ENCODE measurements around the gene AMMECR1.
A peak's percentile ranks its signal among the peaks of the same experiment; 100 is the strongest.
"Not testable (repeated sequence)": the region's sequence is repeated elsewhere in the genome, so short reads cannot be mapped to it uniquely, and the experiment has no call there.

Gene AMMECR1

DNA sequence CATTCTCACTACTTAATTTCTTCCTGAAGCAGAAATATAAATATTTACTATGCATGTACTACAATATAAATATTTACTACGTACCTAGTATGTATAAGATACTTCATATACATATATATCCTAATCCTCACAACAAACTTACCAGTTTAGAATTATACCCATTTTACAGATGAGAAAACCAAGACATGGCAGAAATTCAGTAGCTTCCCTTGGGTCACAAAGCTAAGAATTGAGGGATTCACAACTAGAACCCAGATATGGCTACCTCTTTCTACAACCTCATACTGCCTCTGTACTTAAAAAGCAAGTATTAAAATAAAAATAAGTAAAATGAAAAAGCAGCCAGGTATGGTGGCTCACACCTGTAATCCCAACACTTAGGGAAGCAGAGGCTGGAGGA lies 65.9 kb downstream of the AMMECR1 start:
- no peak for DNase-seq

DNA sequence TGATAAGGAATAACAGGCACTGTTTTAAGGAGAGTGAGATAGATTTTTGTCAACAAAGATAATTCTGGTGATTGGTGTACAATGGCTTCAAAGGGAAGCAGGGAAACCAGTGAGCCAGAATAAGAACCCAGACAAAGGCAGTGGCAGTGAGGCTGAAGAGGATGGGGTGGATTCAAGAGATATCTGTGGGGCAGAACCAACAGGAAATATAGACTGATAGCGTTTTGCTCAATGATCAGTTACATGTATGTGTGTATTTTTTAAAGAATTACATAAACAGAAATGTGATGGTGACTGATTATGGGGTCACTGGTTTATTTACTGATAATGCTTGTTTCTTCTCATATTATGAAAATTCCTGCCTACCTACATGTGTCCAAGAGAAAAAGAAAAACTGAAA lies 66.4 kb downstream of the AMMECR1 start:
- DNase-seq, result no peak

DNA sequence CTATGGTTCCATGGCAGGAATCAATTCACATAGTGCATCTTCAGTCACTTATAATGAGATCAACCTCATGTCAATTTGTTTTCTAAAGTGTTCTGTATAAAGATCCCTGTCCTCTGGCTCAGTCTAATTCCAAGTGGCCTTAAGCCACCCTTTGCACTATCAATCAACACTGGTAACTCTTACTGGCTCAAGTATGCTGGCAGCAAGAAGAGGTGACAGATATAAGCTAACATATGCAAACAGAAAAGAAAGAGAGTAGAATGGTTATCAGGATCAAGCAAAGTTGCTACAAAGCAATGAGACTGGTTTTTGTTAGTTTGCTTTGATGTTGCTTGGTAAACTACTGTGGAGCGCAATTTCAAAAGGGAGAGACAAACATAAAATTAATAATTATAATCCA lies 67.0 kb downstream of the AMMECR1 start:
- DNase-seq, result no peak

DNA sequence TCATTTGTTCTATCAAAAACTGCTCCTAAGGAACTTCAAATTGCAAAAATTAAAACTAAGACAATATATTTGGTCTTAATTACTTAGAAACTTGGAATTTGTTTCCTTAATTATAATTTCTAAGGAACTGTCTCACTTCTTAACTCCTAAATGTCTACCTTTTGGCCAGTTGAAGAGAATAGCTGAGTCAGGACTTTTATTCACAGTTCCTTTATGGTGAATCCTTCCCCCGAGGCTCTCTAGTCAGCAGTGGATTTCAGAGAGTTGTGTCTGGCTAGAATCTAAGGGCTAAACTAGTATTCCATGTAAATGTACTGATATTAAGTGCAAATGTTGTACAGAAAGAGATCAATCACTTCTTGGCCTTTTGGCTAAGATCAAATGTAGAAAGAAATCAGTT lies 69.3 kb downstream of the AMMECR1 start:
- no peak for DNase-seq

DNA sequence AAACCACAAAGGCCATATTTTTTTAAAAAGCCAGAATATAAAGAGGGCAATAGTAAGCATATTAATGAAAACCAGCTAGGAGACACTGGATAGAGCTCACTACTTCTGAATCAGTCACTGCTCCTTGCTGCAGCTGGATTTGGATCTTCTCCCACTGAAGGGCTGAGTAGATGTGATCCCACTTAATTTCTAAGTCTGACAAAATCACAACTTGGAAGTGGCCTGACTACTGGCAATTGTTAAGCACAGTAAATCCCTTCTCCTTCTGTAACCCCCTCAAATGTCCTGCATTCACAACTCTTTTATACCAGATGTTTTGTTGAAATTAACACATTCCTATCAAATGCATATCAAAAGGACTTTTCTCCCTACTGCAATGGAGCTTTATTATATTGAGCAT lies 72.9 kb downstream of the AMMECR1 start:
- no peak for DNase-seq

DNA sequence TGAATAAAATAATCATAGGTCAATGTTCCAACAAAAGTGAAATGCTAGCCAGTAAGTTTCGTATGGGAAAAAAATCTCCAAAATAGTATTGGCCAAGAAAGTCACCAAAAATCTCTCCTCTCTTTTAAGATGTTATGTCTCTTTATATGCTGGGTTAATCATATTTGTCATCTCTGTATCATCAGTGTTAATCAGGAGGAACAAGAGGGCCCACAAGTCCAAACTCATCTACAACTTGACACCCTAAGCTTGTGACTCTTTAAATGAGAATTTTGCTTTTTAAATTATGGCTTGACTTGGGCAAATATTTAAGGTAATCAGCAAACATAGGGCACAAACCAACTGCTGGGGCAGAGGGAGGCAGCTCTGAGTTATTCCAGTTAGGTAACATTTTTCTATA lies 75.5 kb downstream of the AMMECR1 start:
- no peak for DNase-seq

DNA sequence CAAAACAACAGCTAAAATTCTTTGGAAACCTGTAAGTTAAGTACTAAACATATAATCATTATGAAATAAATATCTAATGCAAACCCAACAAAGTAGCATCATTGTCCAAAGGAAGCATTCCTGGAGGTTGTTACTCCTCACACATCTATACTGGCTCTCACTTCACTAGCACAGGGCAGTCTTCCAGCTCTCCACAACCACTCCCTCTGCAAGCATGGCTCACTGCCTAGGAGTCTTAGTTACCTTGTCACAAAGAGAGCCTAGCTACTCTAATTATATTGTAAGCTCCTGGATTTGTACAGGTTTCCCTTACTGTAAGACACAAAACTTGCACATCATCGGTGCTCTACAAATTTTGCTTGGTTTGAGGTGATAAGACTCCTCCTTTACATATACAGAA lies 76.1 kb downstream of the AMMECR1 start:
- no peak for DNase-seq

DNA sequence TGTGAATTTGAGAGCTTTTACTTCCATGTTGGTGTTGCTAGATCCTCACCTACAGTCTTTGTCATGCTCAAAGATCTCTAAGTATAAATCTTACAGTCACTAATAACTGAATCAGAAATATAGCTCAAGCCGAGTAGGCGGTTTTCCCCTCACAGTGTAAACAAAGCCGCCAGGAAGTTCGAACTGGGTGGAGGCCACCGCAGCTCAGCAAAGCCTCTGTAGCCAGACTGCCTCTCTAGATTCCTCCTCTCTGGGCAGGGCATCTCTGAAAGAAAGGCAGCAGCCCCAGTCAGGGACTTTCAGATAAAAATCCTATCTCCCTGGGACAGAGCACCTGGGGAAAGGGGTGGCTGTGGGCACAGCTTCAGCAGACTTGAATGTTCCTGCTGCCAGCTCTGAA lies 79.6 kb downstream of the AMMECR1 start:
- not testable (repeated sequence) for DNase-seq

DNA sequence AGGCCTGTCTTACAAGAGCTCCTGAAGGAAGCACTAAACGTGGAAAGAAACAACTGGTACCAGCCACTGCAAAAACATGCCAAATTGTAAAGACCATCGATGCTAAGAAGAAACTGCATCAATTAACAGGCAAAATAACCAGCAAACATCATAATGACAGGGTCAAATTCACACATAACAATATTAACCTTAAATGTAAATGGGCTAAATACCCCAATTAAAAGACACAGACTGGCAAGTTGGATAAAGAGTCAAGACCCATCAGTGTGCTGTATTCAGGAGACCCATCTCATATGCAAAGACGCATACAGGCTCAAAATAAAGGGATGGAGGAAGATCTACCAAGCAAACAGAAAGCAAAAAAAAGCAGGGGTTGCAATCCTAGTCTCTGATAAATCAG lies 86.4 kb downstream of the AMMECR1 start:
- DNase-seq, result not testable (repeated sequence)

DNA sequence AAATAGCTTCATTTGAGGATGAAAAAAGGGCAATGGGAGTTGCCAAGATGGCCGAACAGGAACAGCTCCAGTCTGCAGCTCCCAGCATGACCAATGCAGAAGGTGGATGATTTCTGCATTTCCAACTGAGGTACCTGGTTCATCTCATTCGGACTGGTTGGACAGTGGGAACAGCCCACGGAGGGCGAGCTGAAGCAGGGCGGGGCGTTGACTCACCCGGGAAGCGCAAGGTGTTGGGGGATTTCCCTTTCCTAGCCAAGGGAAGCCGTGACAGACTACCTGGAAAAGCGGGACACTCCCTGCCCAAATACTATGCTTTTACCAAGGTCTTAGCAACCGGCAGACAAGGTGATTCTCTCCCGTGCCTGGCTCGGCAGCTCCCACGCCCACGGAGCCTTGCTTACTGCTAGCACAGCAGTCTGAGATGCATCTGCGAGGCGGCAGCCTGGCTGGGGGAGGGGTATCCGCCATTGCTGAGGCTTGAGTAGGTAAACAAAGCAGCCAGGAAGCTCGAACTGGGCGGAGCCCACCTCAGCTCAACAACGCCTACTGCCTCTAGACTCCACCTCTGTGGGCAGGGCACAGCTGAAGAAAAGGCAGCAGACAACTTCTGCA lies 88.3 kb downstream of the AMMECR1 start:
- not testable (repeated sequence) for DNase-seq

DNA sequence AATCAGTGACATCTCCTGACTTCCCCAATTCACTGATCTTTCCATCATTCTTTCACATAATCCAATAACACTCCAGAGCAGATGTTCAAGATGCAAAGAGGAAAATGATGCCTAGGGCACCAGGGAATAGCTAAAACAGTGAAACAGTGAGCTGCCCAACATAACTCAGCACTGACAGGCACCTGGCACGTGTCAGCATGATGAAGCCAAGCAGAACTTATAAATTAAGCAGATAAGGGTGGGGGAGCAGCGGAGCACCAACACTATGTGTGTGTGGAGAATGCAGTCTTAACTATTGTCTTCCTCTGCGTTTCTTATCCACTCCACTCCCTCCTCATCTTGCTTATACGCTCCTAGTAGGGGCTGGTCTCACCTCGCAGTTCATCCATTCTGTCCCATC lies 89.4 kb downstream of the AMMECR1 start:
- DNase-seq, result no peak

DNA sequence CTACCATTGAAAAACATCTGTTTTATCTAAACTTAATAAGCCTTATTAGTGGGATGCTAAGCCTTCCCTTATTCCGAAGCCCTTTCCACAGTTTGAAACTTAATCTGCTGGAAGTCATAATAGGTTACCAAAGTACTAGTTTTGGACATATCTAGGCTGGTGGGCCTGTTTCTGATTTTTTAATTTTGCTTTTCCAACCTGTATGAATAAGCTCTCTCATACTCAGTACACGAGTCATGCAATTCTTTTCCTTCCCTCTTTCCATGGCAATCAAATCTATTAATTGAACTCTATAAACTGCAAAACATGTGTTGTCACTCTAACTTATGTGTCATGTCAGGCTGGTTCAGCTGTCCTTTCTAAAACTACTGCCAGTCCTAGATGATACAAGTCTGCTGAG lies 91.0 kb downstream of the AMMECR1 start:
- no peak for DNase-seq

DNA sequence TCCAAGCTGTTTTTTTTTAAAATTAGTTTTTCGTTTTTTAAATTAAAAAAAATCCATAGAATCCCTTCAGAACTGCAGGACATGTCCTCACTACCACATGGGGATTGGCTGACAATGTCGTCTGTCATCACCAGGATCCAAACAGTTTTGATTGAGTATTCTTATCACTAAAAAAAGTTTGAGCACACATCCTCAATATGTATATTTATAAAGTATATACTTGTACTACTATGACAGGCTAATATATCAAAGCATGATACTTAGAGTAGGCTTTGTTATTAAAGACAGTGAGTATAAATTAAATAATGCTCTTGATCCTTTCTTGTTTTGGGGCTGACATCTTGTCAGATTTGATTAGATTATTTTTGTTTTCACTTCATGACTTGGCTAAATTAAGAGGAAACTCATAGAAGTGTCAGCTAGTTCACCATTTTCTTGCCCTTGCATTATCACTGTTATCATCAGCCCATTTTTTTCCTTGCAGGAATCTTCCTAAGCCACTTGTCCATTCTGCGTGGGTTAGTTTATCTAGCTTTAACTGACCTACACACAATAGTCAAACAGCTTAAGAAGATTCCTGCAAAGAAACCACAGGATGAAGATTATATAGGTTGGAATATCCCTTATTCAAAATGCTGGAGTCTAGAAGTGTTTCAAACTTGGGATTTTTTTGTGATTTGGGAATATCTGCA lies 92.8 kb downstream of the AMMECR1 start:
- DNase-seq, result no peak

DNA sequence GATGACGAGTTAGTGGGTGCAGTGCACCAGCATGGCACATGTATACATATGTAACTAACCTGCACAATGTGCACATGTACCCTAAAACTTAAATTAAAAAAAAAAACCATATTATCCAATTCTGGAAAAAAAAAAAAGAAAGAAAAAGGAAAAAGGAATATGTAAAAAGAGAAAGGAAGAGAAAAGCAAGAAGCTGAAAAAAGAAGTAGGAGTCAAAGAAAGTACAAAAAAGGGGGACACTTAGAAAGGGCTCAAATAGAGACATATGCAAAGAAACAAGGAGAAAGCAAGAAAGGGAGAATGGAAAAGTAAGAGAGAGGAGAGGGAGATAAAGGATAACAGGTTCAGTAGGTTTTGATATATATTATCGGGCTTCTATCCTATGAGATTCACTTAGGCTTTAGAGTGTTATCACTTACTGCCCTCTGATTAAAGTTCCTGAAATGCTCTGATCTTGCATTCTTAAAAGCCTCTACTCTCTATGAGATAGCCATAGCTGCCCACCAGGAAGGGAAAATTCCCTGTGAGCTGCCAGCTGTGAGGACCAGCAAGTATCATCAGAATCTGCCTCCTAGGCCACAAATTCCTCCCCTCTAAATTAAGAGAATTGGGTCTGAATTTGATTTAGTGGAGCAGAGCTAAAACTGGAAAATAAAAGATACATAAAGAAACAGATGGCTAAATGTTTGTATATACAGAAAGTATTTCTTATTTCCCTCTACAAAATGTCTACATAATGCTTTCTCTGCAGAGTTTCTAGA lies 95.2 kb downstream of the AMMECR1 start:
- DNase-seq, result no peak

DNA sequence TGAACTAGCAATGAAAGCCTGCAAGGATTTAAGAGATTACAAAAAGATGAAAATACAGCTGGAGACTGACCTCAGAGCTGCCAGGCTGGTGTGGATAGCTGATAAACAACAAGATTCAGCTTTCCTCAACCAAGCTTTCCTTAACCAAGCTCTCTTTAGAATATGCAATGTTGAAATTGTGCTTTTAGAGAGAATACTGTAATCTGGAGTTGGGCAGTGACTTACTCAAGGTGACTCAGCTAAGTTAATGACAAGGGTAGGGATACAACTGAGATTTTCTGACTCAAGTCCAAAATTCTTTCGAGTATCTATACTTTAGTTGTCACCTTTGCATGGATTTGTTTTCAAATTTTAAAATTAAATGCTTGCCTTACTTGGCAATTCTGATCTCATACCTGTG lies 98.0 kb downstream of the AMMECR1 start:
- DNase-seq, result no peak

DNA sequence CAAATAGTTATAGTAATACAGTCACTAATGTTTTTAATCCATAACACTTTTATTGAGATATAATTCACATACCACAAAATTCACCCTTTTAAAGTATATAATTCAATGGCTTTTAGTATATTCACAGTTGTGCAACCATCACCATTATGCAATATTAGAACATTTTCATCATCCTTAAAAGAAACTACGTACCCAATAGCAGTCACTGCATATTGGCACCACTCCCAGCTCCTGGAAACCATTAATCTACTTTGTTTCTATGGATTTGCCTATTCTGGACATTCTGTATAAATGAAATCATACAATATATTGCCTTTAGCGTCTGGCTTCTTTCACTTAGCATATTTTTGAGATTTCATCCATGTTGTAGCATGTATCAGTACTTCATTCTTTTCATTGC lies 99.3 kb downstream of the AMMECR1 start:
- no peak for DNase-seq

DNA sequence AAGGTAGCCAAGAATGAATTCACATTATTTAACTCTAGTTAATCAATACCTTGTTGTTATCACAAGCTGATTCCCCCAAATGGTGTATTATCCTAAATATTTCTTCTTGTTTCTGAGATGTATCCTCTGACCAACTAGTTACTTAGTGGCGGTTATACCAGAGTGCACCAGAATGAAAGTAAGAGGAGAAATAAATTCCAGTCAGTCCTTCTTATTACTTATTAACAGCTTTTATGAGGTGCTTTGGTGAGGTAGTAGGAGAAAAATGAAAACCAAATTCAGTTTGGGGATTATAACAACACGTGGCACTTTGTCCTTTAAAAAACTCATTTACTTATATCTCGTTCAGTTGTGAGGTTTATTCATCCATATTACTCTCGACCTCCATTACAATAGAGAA lies 101.9 kb downstream of the AMMECR1 start:
- DNase-seq, result no peak

DNA sequence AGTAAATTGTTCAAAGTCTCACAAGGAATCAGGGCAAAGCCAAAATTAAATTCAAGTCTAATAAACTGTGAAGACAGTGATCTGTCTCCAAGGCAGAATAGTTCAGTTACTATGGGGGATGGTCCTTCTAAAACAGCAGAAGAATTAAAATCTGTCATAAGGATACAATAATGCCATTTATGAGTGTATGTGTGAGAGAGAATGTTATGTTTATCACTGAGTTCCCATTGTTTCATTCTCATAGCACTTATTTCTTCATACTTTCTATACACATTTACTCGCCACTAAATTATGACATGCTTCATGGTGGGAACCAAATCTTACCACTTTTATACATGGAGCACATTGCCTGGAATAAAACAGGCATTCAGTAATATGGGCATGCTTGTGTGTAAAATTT lies 102.5 kb downstream of the AMMECR1 start:
- no peak for DNase-seq

DNA sequence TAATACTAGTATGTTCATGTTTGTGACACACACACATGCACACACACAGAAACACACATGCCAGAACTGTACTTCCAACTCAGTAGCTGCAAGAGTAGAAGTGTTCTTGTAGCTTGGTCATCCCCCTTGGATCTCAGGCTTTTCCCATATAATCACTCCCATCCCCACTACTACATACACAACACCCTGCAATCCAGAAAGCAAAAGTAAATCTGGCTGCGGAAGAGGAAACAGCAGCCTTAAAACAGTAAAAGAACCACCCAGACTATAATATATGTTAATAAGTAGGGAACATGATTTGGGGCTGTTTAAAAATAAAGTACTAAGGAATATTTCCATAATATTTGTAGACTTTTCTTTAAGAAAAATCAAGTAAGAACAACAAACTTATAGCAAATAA lies 103.2 kb downstream of the AMMECR1 start:
- DNase-seq, result no peak

DNA sequence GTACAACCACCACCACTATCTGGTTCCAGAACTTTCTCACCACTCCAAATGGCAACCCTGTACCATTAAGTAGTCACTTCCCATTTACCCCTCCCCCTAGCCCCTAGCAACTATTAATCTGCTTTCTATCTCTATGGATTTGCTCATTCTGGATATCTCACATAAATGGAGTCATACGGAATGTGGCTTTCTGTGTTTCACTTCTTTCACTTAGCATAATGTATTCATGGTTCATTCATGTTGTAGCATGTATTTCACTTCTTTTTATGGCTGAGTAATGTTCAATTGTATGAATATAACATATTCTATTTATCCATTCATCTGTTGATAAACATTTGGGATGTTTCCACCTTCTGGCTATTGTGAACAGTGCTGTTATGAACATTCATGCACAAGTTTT lies 104.7 kb downstream of the AMMECR1 start:
- no peak for DNase-seq

DNA sequence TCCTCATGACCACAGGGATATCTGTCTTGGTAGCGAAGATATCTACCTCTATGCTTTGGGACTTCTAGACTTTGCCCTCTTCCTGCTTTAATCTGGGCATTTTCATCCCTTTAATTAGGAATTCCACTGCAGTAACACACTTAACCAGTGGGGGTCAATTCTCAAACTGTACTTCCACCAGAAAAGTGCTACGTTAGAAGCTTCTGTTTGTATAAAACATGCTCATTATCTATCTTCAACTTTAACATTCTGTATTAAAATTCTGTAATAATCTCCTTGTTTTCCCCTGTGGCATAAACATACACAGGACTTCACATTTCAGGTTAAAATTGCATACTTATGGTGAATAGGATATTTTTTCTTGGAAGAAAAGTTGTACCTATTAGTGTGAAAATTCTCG lies 105.6 kb downstream of the AMMECR1 start:
- no peak for DNase-seq

DNA sequence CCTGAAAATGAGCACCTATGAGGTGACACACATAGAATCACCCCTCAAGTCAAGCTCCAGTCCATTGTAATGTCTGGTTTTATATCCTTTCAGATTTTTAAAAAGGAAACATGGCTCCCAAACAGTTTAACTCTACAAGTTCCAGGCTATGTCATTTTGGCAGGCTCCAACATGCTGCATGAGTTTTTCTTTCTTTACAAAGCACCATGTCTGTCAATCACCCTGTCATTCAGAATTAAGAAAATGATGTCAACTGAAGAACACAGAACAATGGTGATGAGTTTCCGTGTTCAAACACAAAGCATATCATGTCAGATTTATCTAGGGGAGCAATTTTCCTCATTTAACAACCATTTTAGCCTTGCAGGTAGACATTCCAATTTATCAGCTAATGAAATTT lies 106.5 kb downstream of the AMMECR1 start:
- DNase-seq, result no peak

DNA sequence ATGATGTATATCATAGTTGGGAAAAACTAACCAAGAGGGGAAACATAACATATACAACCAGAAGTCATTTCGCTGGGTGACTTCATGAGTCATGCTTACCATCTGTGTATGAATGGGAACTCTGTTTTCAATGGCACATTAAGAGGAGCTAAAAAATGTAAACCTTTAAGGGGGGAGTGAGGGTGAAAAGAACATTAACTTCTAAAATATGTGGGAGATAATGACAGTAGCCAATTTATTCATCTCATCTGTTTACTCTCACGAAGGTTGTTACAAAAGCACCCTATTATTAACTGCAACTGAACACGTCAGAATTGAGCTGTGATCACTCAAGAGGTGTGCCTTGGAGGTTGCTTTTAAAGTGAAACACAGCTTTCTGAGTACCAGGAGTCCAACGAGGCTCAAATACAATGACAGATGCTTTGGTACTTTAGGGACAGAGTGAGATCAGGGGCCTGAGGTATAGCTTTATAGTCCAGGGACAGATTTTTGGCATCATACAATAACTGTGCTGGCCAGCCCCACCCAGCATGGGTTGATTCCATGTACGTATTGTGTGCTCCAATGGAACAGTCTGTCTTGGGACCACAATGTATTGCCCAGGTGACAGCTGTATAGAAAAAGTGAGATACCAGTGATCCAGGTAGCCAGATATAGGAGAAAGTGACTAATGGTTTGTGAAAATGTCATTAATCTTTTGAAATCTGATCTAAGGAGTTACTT lies 107.3 kb downstream of the AMMECR1 start:
- peak; percentile 57 for DNase-seq

DNA sequence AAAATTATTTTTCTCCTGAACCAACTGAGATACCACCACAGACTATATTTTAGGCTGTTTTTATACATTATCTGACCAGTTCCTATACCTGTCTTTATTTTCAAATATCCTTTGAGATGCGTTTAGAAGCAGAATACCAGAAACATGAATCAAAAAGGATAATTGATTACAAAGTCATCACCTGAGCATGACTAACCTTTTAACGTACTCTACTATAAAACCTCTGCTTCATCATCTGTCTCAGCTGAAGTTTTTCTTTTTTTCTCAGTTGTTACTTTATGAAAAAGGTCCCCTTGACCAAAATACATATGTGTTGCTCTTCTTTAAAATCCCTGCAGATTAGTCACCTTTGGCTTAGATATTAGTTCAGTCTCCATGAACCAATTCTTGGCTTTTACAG lies 109.8 kb downstream of the AMMECR1 start:
- DNase-seq, result no peak

Data from NCI-H1417 treated with DMSO at 0.1 percent for 48 hours (cell line).